GM21381 (cell line): ENCODE measurements around the gene RAB4A.
A peak's percentile ranks its signal among the peaks of the same experiment; 100 is the strongest.

ENCODE experiments used
- ATAC-seq: cut with Tn5 transposase; IDR thresholded peaks from one replicate; pipeline ENCODE4 v1.9.1; 2021; ENCODE audit warnings: mild to moderate bottlenecking, moderate library complexity; ENCODE audit not compliant: unreplicated experiment

RAB4A gene

DNA sequence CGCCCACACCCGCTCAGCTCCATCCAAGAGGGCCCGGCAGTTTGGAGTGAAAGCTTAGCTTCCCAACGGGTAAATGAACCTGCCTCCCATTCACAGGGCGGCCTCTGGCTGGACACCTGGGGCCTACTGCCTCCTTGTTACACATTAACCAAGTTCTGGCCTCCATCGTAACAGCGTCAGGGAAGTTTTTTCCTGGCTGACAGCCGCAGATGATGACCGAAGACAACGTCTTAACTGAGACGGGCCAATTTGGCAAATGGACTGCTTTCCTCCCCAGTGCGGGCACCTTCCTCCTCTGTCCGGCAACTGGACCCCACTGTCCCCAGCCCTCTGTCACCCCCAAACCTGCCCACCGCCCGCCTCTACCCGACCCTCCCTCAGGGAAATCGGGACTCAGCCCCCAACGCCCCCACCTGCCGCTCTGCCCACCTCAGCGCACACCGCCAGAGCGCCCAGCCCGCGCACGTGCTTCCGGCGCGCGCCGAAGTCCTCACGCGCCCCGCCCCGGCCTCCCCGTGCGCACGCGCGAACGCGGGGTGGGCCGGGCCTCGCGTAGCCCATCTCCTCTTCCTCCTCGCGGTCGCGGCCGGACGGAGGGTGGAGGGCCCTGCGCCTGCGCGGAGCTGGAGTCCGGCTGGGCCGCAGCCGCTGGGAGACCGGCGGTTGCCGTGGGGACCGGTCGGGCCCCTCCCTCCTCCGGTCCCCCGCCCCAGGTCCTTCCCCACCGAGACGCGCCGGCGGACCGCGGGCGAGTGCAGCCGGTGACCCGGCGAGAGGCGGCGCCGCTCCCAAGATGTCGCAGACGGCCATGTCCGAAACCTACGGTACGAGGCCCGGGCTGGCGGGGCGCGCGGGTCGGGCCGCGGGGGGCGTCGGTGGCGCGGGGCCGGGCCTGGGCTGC lies at the start of gene RAB4A:
Gene RAB4A (plus strand): TSS at position 565 of the 901 bp plus-strand sequence. CDS start 229 bp downstream, at position 794.
- ATAC-seq = peak; percentile 90

- no peak for ATAC-seq
Observed at GRCh38 chr1:229222081-229222480, 48.8 kb upstream of the RAB4A start.

DNA sequence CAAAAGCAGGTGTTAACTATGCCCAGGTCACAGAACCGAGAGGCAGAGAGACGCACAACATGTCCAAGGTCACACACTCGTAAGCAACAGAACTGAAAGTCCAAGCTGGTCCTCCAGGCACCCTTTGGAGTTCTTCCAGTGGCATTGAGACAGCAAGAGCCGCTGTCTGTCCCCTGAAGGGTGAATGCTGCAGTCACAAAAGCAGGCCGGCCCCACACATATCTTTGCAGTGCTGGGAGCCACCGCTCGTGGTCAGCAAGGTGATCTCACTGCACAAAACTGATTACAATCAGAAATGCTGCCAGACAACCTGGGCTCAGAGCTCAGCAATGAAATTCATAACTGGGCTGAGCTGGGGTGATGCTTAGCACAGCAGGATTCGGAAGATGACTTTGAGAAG lies 47.4 kb upstream of the RAB4A start:
- ATAC-seq = no peak

DNA sequence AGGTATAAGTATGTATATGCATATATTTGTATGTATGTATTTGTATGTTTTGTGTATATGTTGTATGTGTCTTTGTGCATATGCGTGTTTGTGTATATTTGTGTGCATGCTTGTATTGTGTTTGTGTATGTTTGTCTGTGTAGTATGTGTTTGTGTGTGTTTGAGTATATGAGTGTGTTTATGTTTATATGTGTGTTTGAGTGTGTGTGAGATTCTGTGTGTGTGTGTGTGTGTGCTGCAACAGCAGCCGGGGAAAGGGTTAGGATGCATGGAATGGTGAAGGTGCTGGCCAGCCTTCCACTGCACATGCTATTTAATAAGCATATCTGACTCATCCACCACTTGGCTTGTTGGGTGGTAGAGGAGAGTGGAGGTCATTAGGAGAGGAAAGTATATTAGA lies 46.6 kb upstream of the RAB4A start:
- no peak for ATAC-seq

DNA sequence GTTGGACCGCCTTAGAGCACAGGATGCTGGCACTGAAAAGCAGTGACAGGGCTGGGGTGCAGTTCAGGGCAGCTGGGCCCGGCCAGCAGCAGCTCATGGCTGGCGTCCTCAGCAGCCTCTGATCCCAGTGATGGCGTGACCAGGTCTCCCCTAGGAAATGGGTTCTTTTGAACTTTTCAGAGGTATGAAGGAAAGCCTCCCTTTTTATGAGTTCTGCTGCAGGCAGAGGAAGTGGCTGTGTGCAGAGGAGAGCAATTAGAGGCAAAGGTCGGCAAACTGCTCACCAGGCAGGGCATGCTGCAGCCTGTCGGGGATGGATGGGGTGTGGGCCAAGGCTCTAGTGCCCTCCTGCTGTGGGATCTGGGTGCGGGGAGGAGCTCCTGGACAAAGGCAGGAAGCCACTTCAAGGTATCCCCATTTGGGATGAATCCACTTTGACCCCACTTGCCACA lies 45.6 kb upstream of the RAB4A start:
- no peak for ATAC-seq

GRCh38 chr1:229226796-229227195 lies 44.1 kb upstream of the RAB4A start:
- ATAC-seq = no peak

DNA sequence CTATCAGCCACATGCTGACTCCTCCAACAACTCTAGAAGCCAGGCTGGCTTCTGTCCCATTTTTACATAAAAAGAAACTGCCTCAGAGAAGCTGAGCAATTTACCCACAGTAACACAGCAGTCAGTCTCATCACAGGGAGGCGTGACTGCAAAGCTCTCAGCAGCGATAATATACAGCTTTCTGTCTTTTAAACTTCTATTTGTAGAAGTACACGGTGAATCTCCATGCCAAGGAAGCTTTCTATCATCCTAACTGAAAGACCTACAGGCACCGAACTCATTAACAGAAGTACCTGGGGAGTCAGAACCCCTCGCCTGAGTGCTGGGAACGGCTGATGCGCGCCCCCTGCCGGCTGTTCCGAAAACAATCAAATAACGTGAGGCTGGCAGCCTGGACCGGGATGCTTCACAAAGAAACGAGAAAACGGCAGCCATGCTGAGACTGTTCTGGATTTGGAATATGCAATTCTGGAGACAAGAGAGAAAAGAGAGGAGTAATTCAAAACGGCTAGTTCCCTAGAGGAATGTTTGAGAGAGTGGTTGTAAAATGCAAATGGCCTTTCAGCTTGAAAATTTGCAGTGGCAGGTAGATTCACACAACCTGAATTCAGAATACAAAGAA lies 43.5 kb upstream of the RAB4A start:
- no peak for ATAC-seq

- ATAC-seq = no peak
Observed at GRCh38 chr1:229228522-229228921, 42.4 kb upstream of the RAB4A start.

DNA sequence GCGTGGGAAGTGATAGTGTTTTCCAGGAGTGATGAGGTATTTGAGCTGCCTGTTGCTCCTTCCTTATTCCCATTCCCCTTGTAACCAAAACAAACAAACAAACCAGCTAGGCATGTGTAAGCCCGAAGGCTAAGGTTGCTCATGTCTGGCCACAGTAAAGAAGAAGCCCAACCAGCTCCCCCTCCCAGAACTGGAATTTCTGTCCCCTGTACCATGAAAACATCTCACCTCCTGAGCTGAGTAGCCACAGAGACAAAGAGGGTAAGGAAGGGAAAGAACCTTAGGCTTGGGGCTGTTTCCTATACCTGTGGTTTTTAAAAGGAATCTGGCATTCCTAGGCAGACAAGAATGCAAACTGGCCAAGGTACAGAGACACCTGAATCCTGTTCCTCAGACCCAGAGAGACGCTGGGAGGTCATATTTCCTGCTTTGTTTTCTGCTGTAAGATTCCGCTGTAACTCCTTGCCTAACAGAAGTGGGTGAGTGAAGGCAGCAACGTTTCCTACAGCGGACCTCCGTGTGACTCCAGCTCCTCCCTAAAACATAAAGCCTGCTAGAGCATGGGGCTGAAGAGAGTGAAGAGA lies 41.7 kb upstream of the RAB4A start:
- no peak for ATAC-seq

DNA sequence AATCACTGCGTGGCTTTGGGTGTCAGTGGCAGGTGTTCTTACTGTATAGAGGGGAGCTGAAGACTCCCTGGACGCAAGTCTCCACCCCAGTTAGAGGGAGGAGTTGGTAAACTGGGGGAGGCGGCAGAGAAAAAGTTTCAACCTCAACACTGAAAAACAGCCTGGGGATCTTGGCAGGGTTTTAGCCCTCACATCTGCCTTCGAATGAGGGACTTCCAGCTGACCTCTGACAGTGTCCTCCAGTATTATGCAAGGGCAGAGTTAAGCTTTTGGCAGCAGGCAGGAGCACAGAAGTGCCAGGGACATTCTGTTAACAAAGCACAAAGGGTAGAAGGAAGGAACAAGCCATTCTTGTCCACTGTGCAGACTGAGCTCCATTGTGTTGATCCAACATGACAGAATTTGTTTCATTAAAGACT lies 41.2 kb upstream of the RAB4A start:
- no peak for ATAC-seq

- no peak for ATAC-seq
Observed at GRCh38 chr1:229230140-229230892, 40.6 kb upstream of the RAB4A start.

DNA sequence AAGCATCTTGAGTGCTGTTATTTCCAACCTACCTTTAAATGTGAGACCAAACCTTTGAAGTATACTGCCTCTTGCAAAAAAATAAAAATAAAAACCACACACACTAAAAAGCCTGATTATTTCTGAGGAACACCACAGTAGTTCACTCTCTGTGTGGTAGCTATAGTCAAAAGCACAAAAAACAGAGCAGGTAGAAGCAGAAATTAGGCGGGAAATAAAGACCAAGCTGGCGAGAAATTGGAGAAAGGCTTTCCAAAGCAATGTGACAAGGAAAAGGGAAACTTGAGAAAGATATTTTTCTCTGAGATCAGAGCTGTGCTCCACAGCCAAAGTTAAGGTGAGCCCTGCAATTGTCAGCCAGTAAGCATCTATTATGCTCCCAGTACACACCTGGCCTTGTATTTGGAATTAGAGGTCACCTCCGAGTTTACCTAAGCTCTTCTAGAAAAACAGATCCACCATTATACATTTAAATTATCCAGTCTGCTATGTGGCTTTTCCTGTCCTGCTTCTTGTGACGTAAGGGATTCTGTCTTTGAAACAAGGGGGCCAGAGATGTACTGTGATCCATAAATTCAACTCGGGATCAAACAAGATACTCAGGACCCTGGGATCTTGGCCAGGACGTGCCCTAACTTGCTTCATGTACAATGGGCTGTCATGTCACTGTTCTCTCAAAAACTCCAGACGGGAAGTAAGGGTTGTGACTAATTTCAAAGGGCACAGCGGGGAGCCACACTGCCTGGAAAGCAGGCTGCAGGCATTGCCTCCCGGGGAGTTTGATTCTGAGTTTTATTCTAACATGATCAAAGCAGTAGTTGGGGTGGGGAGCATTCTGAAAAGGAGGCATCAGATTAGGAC lies 39.8 kb upstream of the RAB4A start:
- ATAC-seq = no peak

GRCh38 chr1:229231754-229232119 lies 39.2 kb upstream of the RAB4A start:
- ATAC-seq = no peak

DNA sequence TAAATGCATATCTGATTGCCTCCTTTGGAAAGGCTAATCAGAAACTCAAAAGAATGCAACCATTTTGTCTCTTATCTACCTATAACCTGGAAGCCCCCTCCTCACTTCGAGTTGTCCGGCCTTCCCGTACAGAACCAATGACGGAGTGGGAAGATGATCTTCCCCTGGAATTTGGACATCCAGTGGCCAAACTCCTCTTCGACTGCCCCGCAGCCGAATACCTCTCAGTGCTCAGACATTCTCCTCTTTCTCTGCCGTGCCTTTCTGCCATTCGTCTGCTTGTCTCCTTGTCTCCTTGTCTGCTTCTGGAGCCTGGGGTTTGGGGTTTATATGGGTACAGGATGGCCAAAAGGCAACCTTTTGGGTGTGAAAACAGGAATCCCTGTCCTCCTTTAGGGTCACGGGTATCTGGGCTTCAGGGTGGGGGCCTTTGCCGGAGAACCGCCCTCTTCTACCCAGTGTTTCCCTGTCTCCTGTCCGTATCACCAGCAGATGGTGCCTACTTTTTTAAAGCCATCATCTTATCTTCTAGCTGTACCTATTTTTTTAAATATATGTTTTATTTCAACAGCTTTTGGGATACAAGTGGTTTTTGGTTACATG lies 35.9 kb upstream of the RAB4A start:
- no peak for ATAC-seq

GRCh38 chr1:229237320-229237719 lies 33.6 kb upstream of the RAB4A start:
- ATAC-seq = no peak

DNA sequence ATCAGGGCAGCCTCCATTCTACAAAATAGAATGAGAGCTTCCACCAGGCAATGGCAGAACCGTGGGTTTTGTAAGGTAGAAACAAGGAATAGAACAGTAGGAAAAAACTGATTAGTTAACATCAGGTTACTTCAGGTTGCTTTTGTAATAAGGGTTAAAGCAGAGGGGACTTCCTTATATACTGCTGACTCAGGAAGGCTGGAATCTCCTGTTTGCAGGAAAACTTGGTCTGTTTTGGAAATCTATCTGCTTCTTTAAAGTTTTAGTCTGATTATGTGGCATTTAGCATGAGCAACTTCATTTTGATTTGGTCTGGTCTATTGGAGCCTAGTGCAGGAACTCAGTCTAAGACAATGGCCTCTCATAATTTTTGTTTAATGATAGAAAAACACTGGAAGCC lies 32.7 kb upstream of the RAB4A start:
- ATAC-seq = no peak

DNA sequence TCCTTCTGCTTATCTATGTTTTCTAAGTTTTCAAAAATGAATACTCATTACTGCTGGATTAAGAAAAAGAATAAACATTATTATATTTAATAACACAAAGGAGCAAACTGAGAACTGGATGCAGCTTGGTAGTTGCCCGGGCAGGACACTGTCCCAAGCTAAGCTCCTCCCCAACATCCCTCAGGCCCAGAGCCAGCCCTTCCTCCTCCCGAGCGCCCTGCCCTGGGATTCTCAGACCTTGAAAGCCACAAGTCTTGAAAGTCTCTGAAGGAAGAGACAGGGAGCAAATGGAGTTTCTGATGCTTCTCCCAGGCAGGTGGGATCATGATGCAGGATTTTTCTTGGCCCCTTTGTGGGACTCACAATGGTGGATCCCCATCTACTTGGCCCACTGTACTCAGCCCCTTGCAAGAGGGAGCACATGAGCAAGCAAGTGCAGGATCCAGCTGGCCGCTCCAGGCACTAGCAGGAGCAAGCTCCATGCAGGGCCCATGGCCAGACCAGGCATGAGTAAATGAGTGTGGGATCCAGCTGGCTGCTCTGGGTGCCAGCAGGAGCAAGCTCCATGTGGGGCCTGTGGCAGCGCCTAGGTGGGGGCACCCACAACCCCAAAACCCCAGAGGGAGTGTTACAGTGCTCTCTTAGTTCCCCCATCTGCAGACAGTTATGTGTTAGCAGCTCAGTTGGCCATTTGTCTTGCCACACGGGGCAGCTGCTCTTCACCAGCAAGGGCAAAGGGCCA lies 32.1 kb upstream of the RAB4A start:
- ATAC-seq = no peak

DNA sequence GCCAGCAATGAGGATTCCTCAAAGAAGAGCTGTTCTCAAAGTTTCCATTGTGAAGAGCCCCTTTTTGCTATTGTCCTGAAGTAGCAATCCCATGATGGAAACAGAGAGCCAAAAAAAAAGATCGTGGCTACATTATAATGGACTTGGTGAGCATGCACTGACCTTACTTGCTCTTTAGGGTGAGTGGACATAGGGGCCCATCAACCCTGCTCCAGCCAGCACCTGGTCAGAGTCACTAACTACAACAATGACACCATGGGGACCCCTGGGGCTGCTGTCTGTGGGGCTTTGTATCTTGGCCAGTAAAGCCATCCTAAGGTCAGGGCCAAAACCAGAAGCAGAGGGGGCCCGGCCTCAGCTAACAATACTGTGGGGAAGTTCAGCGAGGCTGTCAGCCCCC lies 30.4 kb upstream of the RAB4A start:
- ATAC-seq = no peak

GRCh38 chr1:229241390-229241789 lies 29.5 kb upstream of the RAB4A start:
- no peak for ATAC-seq
